NCI-H510A (cell line): ENCODE data around the gene ZNF407.

ENCODE experiments used
- DNase-seq: peaks from one replicate; lab custom pipeline; 2025; lab: John Stamatoyannopoulos, UW

The ZNF407 gene

DNA sequence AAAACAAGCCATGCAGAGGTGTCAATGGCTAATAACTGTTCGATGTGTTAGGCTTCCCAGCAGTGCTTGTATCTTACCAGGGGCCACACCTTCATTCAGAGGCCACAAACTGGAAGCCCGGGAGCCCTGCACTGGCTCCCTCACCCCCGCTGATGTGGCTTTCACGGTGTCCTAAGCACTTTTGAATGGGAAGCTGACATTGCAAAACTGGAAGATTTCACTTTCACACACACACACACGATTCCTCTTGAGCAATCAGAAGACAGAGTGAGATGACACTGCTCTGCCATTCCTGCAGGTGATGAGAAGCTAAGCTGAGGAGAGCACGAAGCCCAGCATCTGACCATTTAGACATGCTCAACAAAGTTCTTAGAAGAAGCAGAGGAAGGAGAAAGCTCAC is 8.6 kb upstream of the ZNF407 start:
- DNase-seq = no peak

DNA sequence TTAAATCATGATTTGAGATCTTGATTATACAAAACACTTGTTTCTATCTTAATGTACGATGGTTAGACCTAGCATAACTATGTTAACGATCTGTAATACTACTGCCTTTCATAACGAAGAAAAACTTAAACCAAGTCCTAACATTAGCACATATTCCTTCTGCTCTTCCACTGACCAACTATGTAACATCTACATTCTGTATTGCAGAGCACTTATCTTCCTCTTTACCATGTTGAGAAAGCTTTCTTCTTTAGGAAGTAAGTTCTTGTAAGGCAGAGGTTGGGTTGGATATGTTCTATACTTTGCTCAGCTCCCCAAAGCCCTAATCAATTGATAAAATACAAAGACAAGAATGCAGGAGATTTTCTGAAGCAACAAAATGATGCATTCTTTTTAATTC is 7.9 kb upstream of the ZNF407 start:
- no peak for DNase-seq

DNA sequence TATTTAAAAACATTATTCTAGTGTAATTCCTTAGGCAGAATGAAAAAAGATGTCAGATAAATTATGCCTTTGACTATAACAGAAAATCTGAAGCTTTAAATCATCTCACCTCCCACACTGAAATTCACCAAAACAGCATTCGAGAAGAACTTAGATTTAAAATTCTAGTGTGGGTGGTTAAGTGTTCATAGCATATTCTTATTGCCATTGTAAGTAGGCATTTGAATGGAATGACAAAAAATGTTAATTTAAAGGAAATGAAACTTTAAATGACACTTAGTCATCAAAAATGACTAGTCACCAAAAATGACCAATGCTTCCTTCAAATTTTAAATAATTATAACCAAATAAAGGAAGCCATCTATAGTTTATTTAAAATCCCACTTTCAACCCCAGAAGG is 7.0 kb upstream of the ZNF407 start:
- DNase-seq = no peak

DNA sequence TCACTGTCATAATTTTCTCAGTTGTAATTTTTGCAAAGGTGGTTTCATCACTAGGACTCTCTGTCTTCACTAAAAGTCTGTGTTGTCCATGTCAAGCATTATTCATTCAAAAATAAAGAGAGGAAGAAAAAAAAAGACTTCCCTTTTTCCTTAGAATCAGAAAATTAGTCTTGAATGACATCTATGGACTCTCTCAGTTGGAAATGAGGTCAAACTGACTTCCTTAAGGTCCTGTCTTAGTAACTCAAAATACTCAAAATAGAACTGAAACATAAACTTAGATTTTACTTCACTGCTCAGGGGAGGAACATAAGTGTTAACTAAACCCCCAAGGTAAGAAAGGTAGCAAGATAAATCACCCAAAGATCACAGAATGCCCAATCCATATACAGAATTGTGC is 2.2 kb upstream of the ZNF407 start:
- DNase-seq = no peak

DNA sequence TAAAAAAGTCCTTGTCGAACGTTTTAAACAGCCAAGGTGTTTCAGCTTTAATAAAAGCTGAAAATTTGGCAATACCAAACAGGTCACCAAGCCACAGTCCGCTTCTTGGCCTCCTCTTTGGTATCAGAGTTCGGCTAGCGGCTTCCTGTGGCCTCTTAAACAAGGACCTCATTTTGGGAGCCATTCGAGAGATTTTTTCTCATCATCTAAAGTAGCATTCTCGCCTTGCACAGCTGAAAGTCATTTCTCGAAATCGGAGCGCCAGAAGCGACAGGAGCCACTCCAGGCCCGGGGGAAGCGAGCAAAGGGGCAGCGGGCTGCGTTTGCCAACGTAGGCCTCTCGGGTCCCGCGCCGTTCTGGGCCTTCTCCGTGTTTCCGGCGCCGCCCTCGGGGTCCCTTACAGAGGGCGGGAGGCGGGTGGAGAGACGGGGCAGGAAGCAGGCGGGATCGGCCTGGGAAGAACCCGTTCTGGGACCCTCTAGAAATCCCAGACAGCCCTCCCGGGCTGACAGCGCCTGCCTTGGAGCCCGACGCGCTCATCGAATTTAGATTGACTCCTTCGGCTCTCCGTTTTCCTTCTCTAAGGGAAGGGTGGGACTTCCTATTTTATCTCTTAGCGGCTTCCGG is 522 bp upstream of the ZNF407 start:
- DNase-seq = peak; percentile 84

DNA sequence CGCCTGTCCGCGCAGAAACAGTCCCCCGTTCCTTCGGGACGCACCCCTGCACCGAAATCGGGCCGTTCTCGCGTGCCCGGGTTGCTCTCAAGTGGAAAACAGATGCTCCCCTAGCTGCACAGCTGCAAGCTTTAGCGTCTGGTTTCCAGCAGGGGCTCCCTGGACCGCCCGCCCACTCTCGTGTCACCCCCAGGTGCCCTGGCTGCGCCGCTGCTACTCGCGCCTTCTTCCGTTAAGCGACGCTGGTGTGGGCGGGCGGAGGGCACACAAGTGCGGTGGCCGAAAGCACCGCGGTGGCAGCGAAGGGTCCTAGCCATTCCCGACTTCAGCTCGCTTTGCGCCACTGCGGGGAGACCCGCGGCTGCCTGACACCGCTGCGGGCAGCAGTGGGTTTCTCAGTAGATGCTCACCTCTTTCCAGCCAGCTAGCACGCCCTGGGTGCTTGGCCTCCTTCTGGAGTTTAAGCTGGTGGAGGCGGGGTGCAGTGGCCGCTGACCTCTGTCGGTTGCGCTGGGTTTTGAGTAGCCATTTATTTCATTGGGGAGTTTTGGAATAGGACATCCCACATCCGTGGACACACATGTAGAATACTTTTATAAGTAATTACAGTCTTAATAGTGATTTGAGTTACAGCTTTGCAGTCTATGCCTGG is 806 bp downstream of the ZNF407 start:
- DNase-seq = peak; percentile 82

DNA sequence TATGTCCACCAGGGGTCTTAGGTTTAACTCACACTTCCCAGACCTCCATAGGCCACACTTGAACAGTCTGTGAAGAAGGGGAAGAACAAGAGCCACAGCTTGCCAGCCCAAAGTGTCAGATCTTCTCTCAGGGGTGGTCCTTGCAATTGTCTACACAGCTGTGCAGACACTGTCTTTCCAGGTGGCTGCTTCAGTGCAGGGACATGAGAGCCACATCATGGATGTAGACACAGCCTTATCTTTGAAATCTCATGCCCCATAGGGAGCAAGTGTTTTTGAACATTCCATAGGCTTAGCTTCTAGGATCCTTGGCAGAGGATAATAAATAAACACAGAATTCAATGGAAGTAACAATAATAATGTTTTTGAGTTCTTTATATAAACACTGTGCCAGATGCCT is 6.7 kb downstream of the ZNF407 start:
- no peak for DNase-seq

DNA sequence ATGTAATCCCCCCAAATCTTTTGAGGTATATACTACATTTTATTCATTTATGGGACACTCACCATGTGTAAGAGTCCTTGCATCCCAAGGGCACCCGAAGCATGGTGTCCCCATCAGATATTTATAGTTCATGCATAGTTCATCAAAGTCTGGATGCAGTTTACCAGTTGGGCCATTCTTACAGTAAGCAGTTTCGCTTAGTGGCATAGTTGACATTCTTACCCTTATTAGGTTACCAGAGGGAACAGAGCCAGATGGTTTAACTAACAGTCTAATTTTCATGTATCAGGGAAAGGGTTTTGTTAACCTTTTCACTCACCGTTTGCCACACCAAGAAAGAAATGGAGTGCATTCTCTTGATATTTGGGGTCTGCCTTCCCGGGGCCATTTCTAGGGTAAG is 7.1 kb downstream of the ZNF407 start:
- no peak for DNase-seq

DNA sequence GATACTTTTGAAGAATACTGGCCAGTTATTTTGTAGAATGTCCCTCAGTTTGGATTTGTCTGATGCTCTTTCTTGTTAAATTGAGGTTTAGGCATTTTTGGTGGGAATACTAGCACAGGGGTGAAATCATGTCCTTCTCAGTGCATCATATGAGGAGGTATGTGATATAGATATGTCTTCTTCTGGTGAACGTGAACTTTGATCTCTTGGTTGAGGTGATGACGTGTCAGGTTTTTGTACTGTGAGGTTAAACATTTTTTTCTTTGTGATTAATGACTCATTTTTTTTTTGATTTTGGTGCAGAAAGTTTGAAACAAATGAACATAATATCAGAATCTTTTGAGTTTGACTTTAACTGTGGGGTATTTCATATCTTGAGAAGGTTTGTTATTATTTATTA is 11.0 kb downstream of the ZNF407 start:
- no peak for DNase-seq

DNA sequence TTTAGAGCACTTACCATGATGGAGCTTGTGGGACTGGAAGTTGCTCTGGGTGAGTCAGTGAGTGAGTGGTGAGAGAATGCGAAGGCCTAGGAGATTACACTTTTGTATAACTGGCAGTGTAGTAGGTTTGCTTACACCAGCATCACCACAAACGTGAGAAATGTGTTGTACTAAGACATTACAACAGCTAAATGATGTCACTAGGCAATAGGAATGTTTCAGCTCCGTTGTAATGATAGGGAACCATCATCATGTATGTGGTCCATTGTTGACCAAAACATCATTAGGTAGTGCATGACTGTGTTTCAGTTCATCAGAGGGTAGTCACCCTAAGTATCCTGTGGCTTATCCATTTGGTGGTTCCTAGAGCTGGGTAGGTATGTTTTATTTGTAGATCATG is 11.9 kb downstream of the ZNF407 start:
- DNase-seq = no peak

DNA sequence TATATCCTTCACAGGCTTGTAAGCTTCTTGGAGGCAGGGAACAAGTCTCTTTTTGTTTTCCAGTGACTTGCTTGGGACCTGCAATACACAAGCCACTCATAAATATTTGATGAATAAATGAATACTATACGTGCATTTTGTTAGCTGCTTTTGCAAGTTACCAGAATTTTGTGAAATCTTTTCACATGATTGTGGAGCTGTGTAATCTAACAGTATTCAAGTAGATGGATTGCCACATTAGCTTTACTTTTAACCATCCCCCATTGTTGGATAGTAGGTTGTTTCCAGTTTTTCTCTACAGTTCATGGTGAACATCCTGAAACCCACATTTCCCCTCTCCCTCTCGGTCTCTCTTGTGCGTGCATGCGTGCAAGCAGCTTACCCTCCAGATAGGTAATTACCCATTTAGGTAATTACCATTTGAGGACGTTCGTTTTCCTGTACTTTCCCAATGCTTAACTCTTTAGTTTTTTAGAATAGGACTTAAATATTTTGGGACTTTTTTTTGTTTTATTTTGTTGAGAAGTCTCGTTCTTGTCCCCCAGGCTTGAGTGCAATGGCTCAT is 12.5 kb downstream of the ZNF407 start:
- DNase-seq = no peak

DNA sequence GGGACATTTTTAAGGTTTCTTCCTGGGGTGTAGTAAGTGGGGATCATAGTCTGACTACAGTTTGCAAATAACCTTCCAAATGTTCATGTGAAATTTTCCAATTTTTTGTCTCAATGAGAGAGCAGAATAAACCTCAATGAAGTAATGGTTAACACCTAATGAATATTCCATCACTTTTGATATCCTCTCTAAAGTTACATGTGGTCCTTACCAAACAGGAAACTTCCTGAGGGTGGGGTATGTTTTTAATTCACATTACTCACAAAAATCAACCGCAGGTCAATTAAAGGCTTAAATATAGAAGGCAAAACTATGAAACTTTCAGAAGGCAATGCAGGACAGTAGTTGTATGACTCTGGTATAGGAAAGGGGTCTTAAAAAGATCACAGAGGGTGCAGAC is 13.2 kb downstream of the ZNF407 start:
- DNase-seq = no peak

DNA sequence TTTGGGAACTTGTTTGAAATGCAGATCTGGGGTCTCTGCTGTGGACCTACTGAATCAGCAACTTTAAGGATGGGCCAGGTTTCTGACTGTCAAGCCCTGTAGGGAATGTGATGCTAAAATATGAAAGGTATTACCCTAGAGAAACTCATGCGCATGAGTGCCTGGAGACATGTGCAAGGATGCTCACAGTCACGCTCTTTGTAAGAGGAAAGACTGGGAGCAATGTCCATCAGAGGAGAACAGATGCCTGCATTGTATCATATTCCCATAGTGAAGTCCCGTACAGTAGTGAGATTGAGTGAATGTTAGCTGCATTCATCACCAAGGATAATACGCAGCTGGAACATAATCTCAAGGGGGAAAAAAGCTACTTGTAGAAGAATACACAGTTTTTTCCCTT is 14.1 kb downstream of the ZNF407 start:
- no peak for DNase-seq

DNA sequence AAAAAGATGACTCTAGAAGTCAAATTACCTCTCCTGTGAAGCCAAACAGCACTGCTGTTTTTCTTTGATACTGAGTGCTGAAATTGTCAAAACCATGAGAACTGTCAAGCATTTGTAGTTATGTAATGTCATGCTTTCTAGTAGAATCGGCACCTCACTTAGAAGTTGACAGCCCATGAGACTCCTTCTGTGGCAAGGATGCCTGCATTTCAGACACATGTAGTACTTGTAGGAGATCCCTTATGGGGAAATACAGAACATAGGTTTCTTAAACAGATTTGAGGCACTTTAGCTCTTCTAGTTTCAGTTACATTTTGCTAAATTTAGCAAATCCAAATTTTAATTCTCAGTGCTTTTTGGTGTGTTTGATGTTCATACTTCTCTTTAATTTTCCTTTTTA is 15.7 kb downstream of the ZNF407 start:
- DNase-seq = no peak

DNA sequence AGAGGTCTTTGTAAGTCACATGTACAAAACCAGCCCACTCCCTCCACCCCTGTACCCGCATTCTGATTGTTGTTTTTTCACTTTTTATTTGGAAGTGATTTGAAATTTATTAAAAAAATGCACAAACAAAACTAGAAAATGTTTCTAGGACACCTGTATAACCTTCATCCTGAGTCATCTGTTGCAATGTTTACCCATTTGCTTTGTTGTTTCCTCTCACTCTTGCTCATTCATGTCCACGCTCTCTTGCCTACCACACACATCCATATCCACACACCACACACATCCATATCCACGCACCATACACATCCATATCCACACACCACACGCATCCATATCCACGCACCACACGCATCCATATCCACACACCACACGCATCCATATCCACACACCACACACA is 18.8 kb downstream of the ZNF407 start:
- DNase-seq = no peak

DNA sequence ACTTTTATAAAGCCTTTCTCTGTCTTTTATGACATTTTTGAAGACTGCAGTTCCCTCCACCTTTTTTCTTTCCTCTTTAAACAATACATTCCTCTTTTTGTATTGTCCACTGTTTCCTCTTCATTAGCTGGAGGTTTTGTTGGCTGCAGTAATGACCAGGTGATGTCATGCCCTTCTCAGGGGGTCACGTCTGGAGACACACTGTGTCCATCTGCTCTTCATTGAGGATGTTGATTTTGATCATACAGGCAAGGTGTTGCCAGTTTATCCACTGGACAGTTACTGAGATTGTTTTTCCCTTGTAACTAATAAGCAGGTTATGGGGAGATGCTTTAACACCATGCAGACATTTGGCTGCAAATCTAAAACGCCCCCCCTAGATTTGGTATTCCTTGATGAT is 19.8 kb downstream of the ZNF407 start:
- DNase-seq = no peak

DNA sequence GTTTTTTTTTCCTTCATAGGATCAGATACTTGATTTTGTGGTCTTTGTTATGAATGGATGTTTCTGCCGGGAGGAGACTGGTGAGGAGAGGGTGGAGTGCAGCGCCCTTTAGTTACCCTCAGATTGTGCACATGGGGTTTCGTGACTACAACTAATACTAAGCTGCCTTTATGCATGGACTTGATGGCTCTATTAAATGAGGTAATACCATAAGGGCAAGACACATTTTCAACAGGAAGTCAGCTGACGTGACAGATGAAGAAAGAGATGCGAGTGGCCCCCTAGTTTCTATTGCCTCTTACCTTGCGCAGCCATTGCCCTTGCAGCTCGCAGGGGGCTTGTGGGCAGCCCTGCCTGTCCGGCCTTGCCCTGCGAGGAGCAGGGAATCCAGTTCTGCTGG is 24.4 kb downstream of the ZNF407 start:
- no peak for DNase-seq

DNA sequence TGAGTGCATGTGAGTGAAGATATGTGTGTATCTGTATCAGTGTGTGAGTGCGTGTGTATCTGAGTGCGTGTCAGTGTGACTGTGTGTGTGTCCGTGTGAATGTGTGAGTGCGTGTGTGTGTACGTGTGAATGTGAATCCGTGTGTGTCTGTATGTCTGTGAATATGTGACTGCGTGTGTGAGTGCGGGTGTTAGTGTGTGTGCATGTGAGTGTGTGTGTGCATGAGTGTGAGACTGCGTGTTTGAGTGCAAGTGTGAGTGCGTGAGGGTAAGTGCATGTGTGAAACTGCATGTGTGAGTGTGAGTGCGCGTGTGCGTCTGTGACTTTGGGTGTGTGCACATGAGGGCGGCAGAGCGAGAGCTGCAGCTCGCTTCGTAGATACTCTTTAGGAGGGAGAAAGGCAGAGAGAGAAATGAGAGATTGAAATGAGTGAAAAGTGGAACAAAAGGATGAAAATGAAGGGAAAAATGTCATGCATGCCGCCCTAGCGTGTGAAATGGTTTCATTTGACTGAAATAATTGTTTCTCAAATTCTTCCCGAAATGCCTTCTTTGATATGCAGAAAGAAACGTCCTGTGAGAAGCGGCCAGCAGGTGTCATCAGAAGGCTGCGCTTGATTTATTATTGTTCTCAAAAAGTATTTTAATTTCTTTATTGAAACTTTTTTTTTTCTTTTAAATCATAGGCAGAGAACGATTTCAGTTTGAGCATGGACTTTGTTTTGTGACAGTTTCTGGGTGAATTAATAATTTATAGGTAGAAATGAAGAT is 25.6 kb downstream of the ZNF407 start:
- DNase-seq = no peak

DNA sequence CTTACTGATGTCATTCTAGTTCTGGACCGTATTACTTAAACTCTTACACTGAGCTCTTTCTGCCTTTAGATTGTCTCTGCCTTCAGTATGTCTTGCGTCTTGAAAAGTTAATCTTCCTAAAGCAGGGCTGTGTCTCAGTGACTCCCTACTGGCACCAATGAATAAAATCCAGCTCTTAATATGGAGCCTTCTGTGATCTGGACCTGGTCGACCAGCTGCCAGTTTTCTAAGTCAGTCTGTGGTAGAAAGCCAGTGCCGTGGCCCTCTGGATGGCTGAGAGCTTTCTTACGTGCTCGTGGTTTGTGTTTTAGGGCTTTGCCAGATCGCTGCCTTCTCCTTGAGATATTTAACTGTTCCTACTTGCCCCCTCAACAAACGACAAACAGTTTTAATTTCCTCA is 26.8 kb downstream of the ZNF407 start:
- no peak for DNase-seq

DNA sequence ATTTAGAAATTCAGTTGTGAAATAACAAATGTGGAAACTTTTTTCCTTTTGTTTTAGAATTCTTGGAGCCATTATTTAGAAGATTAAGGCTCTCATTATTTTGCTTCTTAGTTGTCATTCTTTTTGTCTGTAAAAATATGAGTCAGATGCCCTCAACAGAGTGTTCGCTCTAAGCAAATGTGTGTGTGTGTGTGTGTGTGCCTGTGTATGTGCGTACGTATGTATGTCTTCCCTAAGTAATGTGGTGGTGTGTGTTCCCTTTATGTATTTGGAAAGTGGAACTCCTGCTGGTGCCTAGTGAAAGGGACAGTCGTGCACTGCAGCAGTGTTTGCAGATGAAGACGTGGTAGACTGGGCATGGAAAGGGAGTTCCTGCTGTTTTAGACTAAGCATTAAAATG is 27.5 kb downstream of the ZNF407 start:
- DNase-seq = no peak

DNA sequence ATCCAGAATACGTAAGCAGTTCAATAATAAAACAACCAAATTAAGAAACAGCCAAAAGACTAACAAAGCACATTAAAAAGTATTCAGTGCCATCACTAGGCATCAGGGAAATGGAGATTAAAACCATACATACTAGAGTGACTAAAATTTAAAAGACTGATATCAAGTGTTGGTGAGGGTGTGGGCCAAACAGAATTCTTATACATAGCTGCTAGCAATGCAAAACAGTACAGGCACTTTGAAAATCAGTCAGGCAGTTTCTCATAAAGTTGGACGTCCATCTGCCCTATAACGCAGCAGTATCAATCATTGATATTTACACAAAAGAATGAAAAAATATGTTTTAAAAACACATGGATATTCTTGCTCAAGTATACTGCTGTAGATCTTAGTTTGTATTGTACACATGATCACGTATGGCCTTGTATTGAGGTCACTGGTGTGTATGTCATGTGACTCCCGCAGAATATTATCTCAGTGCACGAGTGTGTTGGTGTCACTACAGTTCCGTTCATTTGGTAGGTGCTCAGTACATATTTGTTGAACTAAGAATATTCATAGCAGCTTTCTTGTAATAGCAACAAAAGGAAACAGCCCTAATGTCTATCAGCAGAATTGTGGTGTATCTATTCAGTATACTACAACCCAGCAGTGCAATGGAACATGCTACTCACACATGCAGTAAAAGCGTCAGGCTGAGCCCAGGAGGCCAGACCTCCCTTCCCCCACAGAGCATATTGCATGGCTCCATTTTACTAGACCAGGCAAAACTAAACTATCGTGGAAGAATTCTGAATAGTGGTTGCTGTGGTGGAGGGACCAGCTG is 28.6 kb downstream of the ZNF407 start:
- no peak for DNase-seq

DNA sequence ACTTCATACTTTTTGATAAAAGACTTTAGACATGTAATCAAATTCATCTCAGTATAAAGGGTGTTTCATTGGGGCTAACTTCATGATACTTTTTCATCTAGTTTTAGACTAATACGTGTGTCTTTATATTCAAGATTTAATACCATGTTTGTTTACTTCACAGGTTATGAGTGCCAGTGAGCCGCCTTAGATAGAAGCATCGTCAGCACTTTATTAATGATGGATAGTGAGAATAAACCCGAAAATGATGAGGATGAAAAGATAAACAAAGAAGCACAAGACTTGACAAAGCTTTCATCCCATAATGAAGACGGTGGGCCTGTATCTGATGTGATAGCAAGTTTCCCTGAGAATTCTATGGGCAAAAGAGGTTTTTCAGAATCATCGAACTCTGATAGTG is 33.1 kb downstream of the ZNF407 start:
- DNase-seq = no peak
